Keratinocyte (primary cell): ENCODE measurements around the gene KCNMA1. TPM values are rescaled to one million over a fixed set of nuclear protein-coding genes. Genes with fewer than 3 reads are reported as not detected.

Experiments used
- DNase-seq: peaks from one replicate; pipeline ENCODE4 v3.0.0-alpha.2; 2011; ENCODE audit warnings: low read depth, missing footprints, low spot score
- FAIRE-seq: peaks from 2 replicates; lab custom pipeline; 2011; peaks lifted over from hg19 to GRCh38; lab: Jason Lieb, UNC
- H2AFZ ChIP-seq: 2 replicates; pipeline ENCODE4 v1.6.0; 2012; ENCODE audit warnings: low read length, control low read depth, inconsistent platforms; ENCODE audit not compliant: control insufficient read depth
- H3K27ac ChIP-seq: 2 replicates; pipeline ENCODE4 v1.5.1; 2011; ENCODE audit warnings: low read length; ENCODE audit not compliant: control insufficient read depth, insufficient read depth
- H3K27me3 ChIP-seq: 3 replicates; pipeline ENCODE4 v1.6.0; 2011; ENCODE audit warnings: low read length; ENCODE audit not compliant: control insufficient read depth, insufficient read depth; ENCODE audit errors: extremely low read depth
- H3K36me3 ChIP-seq, 2 experiments: 2 replicates in 1 of 2; 3 replicates in 1 of 2; pipeline ENCODE4 v1.5.1; 2011; ENCODE audit warnings: low read length in 2 of 2, mild to moderate bottlenecking in 1 of 2; ENCODE audit not compliant: control insufficient read depth in 2 of 2, insufficient read depth in 2 of 2; ENCODE audit errors: extremely low read depth in 1 of 2
- H3K4me1 ChIP-seq: 3 replicates; pipeline ENCODE4 v1.5.1; 2011; ENCODE audit warnings: low read length; ENCODE audit not compliant: control insufficient read depth, insufficient read depth; ENCODE audit errors: extremely low read depth
- H3K4me2 ChIP-seq: 3 replicates; pipeline ENCODE4 v1.6.0; 2011; ENCODE audit warnings: low read depth, low read length; ENCODE audit not compliant: control insufficient read depth, insufficient read depth; ENCODE audit errors: extremely low read depth
- H3K4me3 ChIP-seq, 3 experiments: fragments of 200-600 bp in 1 of 3; sonication (generic) in 1 of 3; 2 replicates in 2 of 3; 3 replicates in 1 of 3; pipeline ENCODE4 v1.5.1; 2011 to 2016; ENCODE audit warnings: low read length in 3 of 3, mild to moderate bottlenecking in 3 of 3, control low read depth in 2 of 3, inconsistent platforms in 1 of 3, low read depth in 1 of 3, mixed read lengths in 1 of 3, mixed run types in 1 of 3, moderate library complexity in 1 of 3; ENCODE audit not compliant: control insufficient read depth in 2 of 3, insufficient read depth in 2 of 3; ENCODE audit errors: extremely low read depth in 1 of 3
- H3K79me2 ChIP-seq: 2 replicates; pipeline ENCODE4 v1.6.0; 2012; ENCODE audit warnings: low read length; ENCODE audit not compliant: control insufficient read depth, insufficient read depth
- H3K9ac ChIP-seq: 3 replicates; pipeline ENCODE4 v1.6.0; 2011; ENCODE audit warnings: low read length; ENCODE audit not compliant: control insufficient read depth, insufficient read depth; ENCODE audit errors: extremely low read depth
- H3K9me1 ChIP-seq: 3 replicates; pipeline ENCODE4 v1.6.0; 2011; ENCODE audit warnings: low read length; ENCODE audit not compliant: control insufficient read depth, insufficient read depth; ENCODE audit errors: extremely low read depth
- H3K9me3 ChIP-seq: 2 replicates; pipeline ENCODE4 v1.5.1; 2012; ENCODE audit warnings: low read depth, low read length; ENCODE audit not compliant: control insufficient read depth
- H4K20me1 ChIP-seq: 3 replicates; pipeline ENCODE4 v1.6.0; 2011; ENCODE audit warnings: low read length; ENCODE audit not compliant: control insufficient read depth, insufficient read depth; ENCODE audit errors: extremely low read depth
- EZH2 ChIP-seq: IDR thresholded peaks from one replicate; pipeline ENCODE4 v1.6.1; 2012; ENCODE audit warnings: inconsistent platforms, mild to moderate bottlenecking, low read length, moderate library complexity
- dilution Hi-C: fragments of 300-500 bp; cut with MboI; formaldehyde crosslinking; loops from one replicate; pipeline ENCODE4 v1.7.0; 2020; ENCODE audit warnings: low sequenced_read_pairs; ENCODE audit not compliant: extremely low pct_ligation_motif_present
- polyA plus RNA-seq, 5 experiments: library from polyadenylated mRNA; depleted of rRNA in 3 of 5; stranded (reverse) in 3 of 5; stranded (forward) in 1 of 5; unstranded in 1 of 5; fragments of >200 nt; gene quantifications; 1 replicate in 1 of 5; 2 replicates in 3 of 5; 3 replicates in 1 of 5; pipeline versions ENCODE4 v1.2.1 to v1.2.3, GENCODE V29; 2011 to 2012; ENCODE audit warnings: missing spikeins in 2 of 5, low read depth in 1 of 5, low replicate concordance in 1 of 5
- TF ChIP-seq, protein P1 (sequence below), 3 experiments: IDR thresholded peaks in 1 of 3; conservative IDR thresholded peaks in 1 of 3; optimal IDR thresholded peaks in 1 of 3; 2 replicates in 2 of 3; 3 replicates in 1 of 3; pipeline versions ENCODE3 to v1.5.1; 2011; ENCODE audit warnings: low read length in 3 of 3, mild to moderate bottlenecking in 3 of 3, moderate library complexity in 2 of 3, control low read depth in 1 of 3, inconsistent platforms in 1 of 3; ENCODE audit not compliant: insufficient read depth in 2 of 3; ENCODE audit errors: extremely low read depth in 1 of 3

KCNMA1 gene
- polyA plus RNA-seq, 1 donor (not counting 4 experiments of a cell fraction or from before 2014, with no cell fraction given), result 6.3 TPM

DNA sequence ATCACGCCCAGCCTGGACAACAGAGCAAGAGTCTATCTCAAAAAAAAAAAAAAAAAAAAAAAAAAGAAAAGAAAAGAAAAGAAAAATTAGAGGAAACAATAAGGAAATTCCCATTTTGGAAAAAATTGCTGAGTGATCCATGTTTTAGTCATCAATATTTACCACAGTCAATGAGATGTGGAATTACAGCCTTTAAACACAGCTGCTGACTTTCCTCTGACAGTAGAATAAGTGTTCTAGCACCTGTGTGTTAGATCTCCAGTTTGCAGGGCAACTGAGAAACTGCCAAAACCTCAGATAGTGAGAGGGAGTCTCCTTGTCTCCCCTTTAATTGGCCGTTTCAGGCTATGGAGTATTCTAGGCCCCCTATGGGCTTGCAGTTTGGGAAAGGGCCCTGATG, 520.1 kb downstream of the KCNMA1 start:
- H3K36me3 ChIP-seq, result no peaks in the 10 kb centered on the region
- dilution Hi-C loops, result no loop called here
- H3K4me1 ChIP-seq, result peaks cover 4% of the 10 kb centered on the region
- no peak for DNase-seq
- H3K4me2 ChIP-seq, result no peak overlapping the region
- no peaks in the 10 kb centered on the region for H3K9me1 ChIP-seq
- H4K20me1 ChIP-seq, result no peaks in the 10 kb centered on the region
- TF ChIP-seq, protein P1, sequence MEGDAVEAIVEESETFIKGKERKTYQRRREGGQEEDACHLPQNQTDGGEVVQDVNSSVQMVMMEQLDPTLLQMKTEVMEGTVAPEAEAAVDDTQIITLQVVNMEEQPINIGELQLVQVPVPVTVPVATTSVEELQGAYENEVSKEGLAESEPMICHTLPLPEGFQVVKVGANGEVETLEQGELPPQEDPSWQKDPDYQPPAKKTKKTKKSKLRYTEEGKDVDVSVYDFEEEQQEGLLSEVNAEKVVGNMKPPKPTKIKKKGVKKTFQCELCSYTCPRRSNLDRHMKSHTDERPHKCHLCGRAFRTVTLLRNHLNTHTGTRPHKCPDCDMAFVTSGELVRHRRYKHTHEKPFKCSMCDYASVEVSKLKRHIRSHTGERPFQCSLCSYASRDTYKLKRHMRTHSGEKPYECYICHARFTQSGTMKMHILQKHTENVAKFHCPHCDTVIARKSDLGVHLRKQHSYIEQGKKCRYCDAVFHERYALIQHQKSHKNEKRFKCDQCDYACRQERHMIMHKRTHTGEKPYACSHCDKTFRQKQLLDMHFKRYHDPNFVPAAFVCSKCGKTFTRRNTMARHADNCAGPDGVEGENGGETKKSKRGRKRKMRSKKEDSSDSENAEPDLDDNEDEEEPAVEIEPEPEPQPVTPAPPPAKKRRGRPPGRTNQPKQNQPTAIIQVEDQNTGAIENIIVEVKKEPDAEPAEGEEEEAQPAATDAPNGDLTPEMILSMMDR (optimal IDR thresholded peaks at IDR 0.05 in 1 of 3, IDR thresholded peaks at IDR 0.05 in 1 of 3, conservative IDR thresholded peaks at IDR 0.05 in 1 of 3; ENCODE audit: extremely low read depth in 1 of 3, insufficient read depth in 2 of 3, low read length in 3 of 3), result no peak
- no peak for TF ChIP-seq EZH2
- no peak overlapping the region for H3K27ac ChIP-seq
- no peaks in the 10 kb centered on the region for H3K79me2 ChIP-seq
- no peaks in the 10 kb centered on the region for H3K9me3 ChIP-seq
- no peaks in the 10 kb centered on the region for H3K27me3 ChIP-seq
- no peak for FAIRE-seq
- H3K4me3 ChIP-seq, result no peak overlapping the region
- H2AFZ ChIP-seq, result no peak overlapping the region
- no peak overlapping the region for H3K9ac ChIP-seq

DNA sequence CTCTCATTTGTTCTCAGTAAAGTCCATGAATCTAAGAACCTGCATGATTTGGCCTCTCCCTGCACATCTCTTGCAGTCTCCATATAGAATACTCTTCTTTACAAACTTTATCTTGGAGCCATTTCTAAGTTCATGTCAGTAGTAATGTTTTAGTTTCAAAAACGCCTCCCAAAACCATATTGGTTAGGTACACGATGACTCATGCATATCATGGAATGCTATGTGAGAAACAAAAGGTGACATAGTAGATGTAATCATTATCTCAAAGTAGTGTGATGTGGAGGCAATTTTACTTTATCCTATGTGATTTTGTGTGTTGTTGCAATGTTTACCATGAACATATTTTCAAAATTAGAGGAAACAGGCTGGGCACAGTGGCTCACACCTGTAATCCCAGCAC, 520.7 kb downstream of the KCNMA1 start:
- FAIRE-seq (peak; percentile 49), DNase-seq (no peak)
- Histone ChIP-seq H3K4me1 (peaks cover 10% of the 10 kb centered on the region), H2AFZ (no peak overlapping the region), H3K9me1 (no peaks in the 10 kb centered on the region), H3K4me2 (no peak overlapping the region), H3K9me3 (no peaks in the 10 kb centered on the region), H3K27me3 (no peaks in the 10 kb centered on the region), H3K4me3 (no peak overlapping the region), H3K36me3 (no peaks in the 10 kb centered on the region), H3K79me2 (no peaks in the 10 kb centered on the region), H4K20me1 (no peaks in the 10 kb centered on the region), H3K9ac (no peak overlapping the region), H3K27ac (no peak overlapping the region)
- TF ChIP-seq, protein P1 (optimal IDR thresholded peaks at IDR 0.05 in 1 of 3, IDR thresholded peaks at IDR 0.05 in 1 of 3, conservative IDR thresholded peaks at IDR 0.05 in 1 of 3; ENCODE audit: extremely low read depth in 1 of 3, insufficient read depth in 2 of 3, low read length in 3 of 3), result no peak
- TF ChIP-seq EZH2, result no peak
- dilution Hi-C loops, result no loop called here
